Chondrocyte (in vitro differentiated cells): ENCODE measurements around the gene MAPK10. TPM values are rescaled to one million over a fixed set of nuclear protein-coding genes. Genes with fewer than 3 reads are reported as not detected.

Experiments
- DNase-seq: peaks from one replicate; pipeline ENCODE4 v3.0.0; 2021; ENCODE audit warnings: mixed read lengths, low spot score
- H3K27ac Mint-ChIP-seq: one replicate; pipeline ENCODE4 v1.8.0; 2021; ENCODE audit warnings: mild to moderate bottlenecking, moderate library complexity, mixed read lengths; ENCODE audit not compliant: unreplicated experiment
- H3K27me3 Mint-ChIP-seq: 2 replicates; pipeline ENCODE4 v1.8.0; 2021; ENCODE audit warnings: low read depth, mixed read lengths
- H3K36me3 Mint-ChIP-seq: 2 replicates; pipeline ENCODE4 v1.8.0; 2021; ENCODE audit warnings: low read depth, mixed read lengths
- H3K4me1 Mint-ChIP-seq: 2 replicates; pipeline ENCODE4 v1.8.0; 2021; ENCODE audit warnings: low read depth, mild to moderate bottlenecking, mixed read lengths
- H3K4me3 Mint-ChIP-seq: one replicate; pipeline ENCODE4 v1.8.0; 2021; ENCODE audit warnings: mild to moderate bottlenecking, moderate library complexity, mixed read lengths; ENCODE audit not compliant: unreplicated experiment
- H3K9me3 Mint-ChIP-seq: 2 replicates; pipeline ENCODE4 v1.8.0; 2021; ENCODE audit warnings: low read depth, mixed read lengths
- total RNA-seq: library from RNA; stranded (reverse); gene quantifications from 3 replicates; pipeline ENCODE4 v1.2.1, GENCODE V29; 2021
- TF ChIP-seq, protein P1 (sequence below): fragments of 200-600 bp; sonication (generic); IDR thresholded peaks from 2 replicates; pipeline ENCODE4 v1.5.0; 2021; ENCODE audit warnings: antibody characterized with exemption, mild to moderate bottlenecking, moderate library complexity

The MAPK10 gene
- total RNA-seq, 1 donor from 2014 or later = 14.1 TPM

DNA sequence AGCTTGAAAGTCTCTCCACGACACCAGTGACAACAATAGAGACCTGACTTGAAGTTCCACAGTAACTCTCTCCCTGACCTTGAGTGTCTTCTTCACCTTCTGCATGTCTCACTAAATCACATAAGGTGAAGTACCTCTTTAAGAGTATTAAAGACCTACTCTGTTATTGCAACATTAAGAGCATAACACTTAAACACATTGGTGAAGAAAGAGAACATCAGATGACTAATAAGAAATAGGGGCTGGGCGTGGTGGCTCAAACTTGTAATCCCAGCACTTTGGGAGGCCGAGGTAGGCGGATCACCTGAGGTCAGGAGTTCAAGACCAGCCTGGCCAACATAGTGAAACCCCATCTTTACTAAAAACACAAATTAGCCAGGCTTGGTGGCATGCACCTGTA, 33.9 kb upstream of the MAPK10 start:
- no peak for DNase-seq
- Mint-ChIP-seq H3K9me3 (no peaks in the 10 kb centered on the region), H3K4me3 (no peak overlapping the region), H3K27me3 (no peaks in the 10 kb centered on the region), H3K4me1 (no peaks in the 10 kb centered on the region), H3K36me3 (no peaks in the 10 kb centered on the region), H3K27ac (no peak overlapping the region)
- TF ChIP-seq, protein P1, sequence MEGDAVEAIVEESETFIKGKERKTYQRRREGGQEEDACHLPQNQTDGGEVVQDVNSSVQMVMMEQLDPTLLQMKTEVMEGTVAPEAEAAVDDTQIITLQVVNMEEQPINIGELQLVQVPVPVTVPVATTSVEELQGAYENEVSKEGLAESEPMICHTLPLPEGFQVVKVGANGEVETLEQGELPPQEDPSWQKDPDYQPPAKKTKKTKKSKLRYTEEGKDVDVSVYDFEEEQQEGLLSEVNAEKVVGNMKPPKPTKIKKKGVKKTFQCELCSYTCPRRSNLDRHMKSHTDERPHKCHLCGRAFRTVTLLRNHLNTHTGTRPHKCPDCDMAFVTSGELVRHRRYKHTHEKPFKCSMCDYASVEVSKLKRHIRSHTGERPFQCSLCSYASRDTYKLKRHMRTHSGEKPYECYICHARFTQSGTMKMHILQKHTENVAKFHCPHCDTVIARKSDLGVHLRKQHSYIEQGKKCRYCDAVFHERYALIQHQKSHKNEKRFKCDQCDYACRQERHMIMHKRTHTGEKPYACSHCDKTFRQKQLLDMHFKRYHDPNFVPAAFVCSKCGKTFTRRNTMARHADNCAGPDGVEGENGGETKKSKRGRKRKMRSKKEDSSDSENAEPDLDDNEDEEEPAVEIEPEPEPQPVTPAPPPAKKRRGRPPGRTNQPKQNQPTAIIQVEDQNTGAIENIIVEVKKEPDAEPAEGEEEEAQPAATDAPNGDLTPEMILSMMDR = no peak

DNA sequence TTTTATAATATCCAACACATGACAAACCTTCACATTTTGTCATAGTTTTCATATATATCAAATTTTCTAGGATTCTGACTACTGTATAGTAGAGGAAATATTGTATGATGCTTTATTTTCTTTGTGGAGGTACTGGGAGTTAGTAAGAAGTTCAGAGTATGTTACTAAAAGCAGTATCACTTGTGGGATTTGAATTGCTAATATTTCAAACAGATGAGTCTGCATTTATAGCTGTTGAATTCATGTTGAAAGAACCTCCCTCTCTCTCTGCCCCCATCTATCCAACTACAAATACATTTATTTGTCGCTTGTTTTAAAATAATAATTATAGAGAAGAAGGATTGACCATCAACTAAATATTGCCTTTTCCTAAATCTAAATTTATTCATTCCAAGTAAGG, 29.8 kb upstream of the MAPK10 start:
- Mint-ChIP-seq H3K27ac (no peak overlapping the region), H3K27me3 (no peaks in the 10 kb centered on the region), H3K36me3 (no peaks in the 10 kb centered on the region), H3K4me1 (peaks cover 7% of the 10 kb centered on the region), H3K9me3 (no peaks in the 10 kb centered on the region), H3K4me3 (no peak overlapping the region)
- DNase-seq = no peak
- TF ChIP-seq, protein P1 = no peak

DNA sequence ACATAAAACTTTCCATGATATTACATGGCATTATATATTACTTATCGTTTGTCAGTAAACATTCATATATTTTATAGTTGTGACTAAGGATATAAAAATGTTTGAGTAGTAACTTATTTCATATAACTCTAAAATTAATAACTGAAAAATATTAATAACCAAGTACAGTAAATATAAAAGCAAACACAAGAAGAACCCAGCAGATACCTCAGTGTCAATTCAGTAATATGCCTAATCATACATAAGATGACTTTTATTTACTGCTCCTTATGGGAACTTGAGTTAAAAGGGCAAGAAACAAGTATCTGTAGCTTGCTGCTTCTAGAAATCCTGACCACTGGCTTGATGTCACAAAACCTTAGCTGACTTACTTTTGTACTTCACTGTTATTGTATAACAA, 28.4 kb upstream of the MAPK10 start:
- Mint-ChIP-seq H3K36me3 (no peaks in the 10 kb centered on the region), H3K27me3 (no peaks in the 10 kb centered on the region), H3K27ac (no peak overlapping the region), H3K4me3 (no peak overlapping the region), H3K9me3 (no peaks in the 10 kb centered on the region), H3K4me1 (peaks cover 7% of the 10 kb centered on the region)
- TF ChIP-seq, protein P1 = no peak
- DNase-seq = no peak

DNA sequence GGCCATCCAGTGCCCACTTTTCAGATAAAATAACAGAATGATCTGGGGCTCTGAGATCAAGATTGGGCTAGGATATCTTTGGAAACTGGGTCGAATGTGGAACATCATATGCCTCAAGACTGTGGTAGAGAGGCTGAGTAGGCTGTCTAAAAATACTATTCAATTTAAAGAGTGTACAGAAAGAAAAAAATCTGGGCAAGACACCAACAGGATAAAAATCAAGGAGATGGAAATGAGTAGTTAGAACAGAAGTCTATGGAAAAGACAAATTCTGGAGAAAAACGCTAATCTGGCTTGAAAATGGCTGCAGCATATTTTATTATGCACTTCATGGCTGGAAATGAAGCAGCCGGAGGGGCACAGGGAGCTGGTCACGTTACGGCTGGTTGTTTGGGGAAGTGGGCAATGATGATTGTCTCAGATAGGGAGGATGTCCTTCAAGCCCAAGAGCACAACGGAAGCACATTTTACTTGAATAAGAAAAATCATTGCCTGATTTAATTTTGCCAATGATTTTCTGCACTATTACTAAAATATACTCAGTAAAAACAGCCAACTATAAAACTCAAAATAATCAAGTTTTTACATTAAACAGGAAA, 27.1 kb upstream of the MAPK10 start:
- H3K4me1 Mint-ChIP-seq = peaks cover 7% of the 10 kb centered on the region
- no peaks in the 10 kb centered on the region for H3K27me3 Mint-ChIP-seq
- TF ChIP-seq, protein P1 = no peak
- no peaks in the 10 kb centered on the region for H3K36me3 Mint-ChIP-seq
- H3K9me3 Mint-ChIP-seq = no peaks in the 10 kb centered on the region
- H3K27ac Mint-ChIP-seq = no peak overlapping the region
- no peak for DNase-seq
- no peak overlapping the region for H3K4me3 Mint-ChIP-seq

DNA sequence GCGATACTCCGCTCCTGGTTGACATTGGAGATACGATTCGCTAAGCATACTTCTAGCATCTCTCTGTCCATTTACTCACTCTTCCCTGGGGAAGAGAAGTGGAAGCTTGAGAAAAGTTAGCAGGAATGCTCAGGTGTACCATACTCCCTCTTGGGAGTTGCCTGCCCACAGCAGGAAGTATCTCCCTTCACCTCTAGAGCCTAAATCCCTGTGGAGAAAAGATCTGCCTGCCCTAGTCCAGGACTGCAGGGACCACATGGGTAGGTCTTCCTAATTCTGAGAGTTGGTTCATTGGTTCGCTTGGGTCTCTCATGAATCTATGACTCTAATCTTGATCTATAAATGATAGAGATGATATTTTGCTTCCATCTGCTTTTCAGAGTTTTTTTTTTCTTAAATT, 26.3 kb upstream of the MAPK10 start:
- Mint-ChIP-seq H3K27me3 (no peaks in the 10 kb centered on the region), H3K4me3 (no peak overlapping the region)

More for the DNA sequence above, 26.3 kb upstream of the MAPK10 start:
- Mint-ChIP-seq H3K4me1 (peaks cover 9% of the 10 kb centered on the region), H3K36me3 (no peaks in the 10 kb centered on the region), H3K27ac (no peak overlapping the region), H3K9me3 (no peaks in the 10 kb centered on the region)
- TF ChIP-seq, protein P1 = no peak
- DNase-seq = no peak
